Adrenal gland (tissue), 12 donors: ENCODE measurements around the gene RPA3. TPM values are rescaled to one million over a fixed set of nuclear protein-coding genes. Genes with fewer than 3 reads are reported as not detected.

Experiments
- DNase-seq, 7 donors: peaks; one replicate each; pipeline ENCODE4 v3.0.0-alpha.2; 2019 to 2020
- H3K27ac ChIP-seq, 5 donors: fragments of 200-600 bp; sonication (generic) in 4 of 5; 1 replicate in 3 of 5; 2 replicates in 2 of 5; pipeline versions ENCODE4 v1.5.1 to v1.8.0; 2016 to 2020; ENCODE audit warnings: mild to moderate bottlenecking in 1 of 5
- H3K27me3 ChIP-seq: fragments of 200-600 bp; 2 replicates; pipeline ENCODE4 v1.8.0; 2021
- H3K36me3 ChIP-seq, 2 donors: fragments of 200-600 bp; replicated peaks in 1 of 2; 1 replicate in 1 of 2; 2 replicates in 1 of 2; pipeline versions ENCODE4 v1.5.1 to v1.8.0; 2018 to 2022
- H3K4me1 ChIP-seq, 2 donors: fragments of 200-600 bp; replicated peaks in 1 of 2; 1 replicate in 1 of 2; 2 replicates in 1 of 2; pipeline versions ENCODE4 v1.5.1 to v1.8.0; 2018 to 2021
- H3K4me3 ChIP-seq, 4 donors: fragments of 200-600 bp; sonication (generic) in 3 of 4; one replicate each; pipeline ENCODE4 v1.5.1; 2016 to 2018
- H3K9me3 ChIP-seq, 3 donors: fragments of 200-600 bp; sonication (generic) in 1 of 3; replicated peaks in 1 of 3; 1 replicate in 2 of 3; 2 replicates in 1 of 3; pipeline versions ENCODE4 v1.5.1 to v1.8.0; 2016 to 2021
- CTCF ChIP-seq, 6 experiments: fragments of 450-650 bp in 4 of 6; fragments of 200-600 bp in 2 of 6; sonication (generic) in 1 of 6; IDR thresholded peaks; 1 replicate in 5 of 6; 2 replicates in 1 of 6; pipeline versions ENCODE4 v1.5.1 to v1.8.0; 2016 to 2021; ENCODE audit warnings: antibody characterized with exemption in 6 of 6, mild to moderate bottlenecking in 2 of 6, moderate library complexity in 1 of 6
- POLR2A ChIP-seq, 2 donors: fragments of 450-650 bp; IDR thresholded peaks; one replicate each; pipeline ENCODE4 v1.6.1; 2017; ENCODE audit warnings: antibody characterized with exemption in 2 of 2, mild to moderate bottlenecking in 2 of 2, moderate library complexity in 1 of 2
- WGBS, 4 donors: extraction: QIAGEN DNeasy Blood & Tissue Kit in 2 of 4; methylation state at CpG; one replicate each; pipeline versions ENCODE4 v1.1.5 to v1.1.7; 2013 to 2017; 5-methylcytosine and 5-hydroxymethylcytosine counted together
- intact Hi-C, 2 donors: fragments of 100-400 bp; cut with DNase I; formaldehyde crosslinking; loops; one replicate each; pipeline versions ENCODE4 v1.14.1 to v1.15.0; 2022 to 2023
- polyA plus RNA-seq, 3 donors: library from polyadenylated mRNA; stranded (reverse); fragments of 200-250 nt in 2 of 3; fragments of 350-450 nt in 1 of 3; fragmentation: Illumina TruSeq in 1 of 3; extraction: RNeasy Lipid Tissue Mini Kit (QIAGEN cat#74804) in 1 of 3; gene quantifications; one replicate each; pipeline ENCODE4 v1.2.3, GENCODE V29; 2013 to 2014
- total RNA-seq, 9 donors: library from RNA; depleted of rRNA in 4 of 9; stranded (reverse); fragments of >200 nt in 4 of 9; fragments of 120-200 nt in 1 of 9; fragmentation: NEBNext Ultra II Directional in 1 of 9; extraction: Animal tissue kit (Norgen Biotek cat#: 25700) in 1 of 9; gene quantifications; one replicate each; pipeline versions ENCODE4 v1.1.0 to v1.2.4, GENCODE V29; 2013 to 2023
- donor health status: healthy with polysubstance abuse.
- donor health status: Bipolar disorder and iron deficiency.
- donor health status: DM: yes; HTN: yes; CAD: no.
- donor health status: DM: no; HTN: no; CAD: no.
- donor health status: DM: no; HTN: no; CAD: no.
- donor health status: DM: yes; HTN: yes; CAD: no.

RPA3 gene
- total and polyA plus RNA-seq, 12 donors: 15.3 to 52.5 (median 31.1) TPM

DNA sequence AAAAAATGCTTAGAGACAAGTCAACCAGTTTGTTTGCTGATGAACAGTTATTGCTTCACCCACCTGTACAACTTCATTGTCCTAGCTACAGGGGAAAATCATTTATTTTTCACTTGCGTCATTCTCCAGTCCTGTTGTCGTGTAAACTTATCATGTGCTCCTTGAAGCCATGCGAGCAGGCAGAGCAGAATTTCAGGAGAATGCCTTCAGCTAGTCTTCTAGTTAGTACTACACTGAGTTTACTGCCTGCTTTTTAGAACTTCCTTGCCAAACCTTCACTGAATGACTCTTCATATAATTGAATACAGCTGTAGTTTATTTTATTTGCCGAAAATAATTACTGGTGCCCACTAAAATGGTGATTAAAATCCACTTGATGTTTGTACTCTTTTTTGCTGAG lies 15.6 kb downstream of the RPA3 start:
- H3K36me3 ChIP-seq: no peaks in the 10 kb centered on the region
- H3K27ac ChIP-seq: no peak overlapping the region
- H3K27me3 ChIP-seq: no peaks in the 10 kb centered on the region
- intact Hi-C loops: no loop called here
- 81 to 90% (median 89%) methylated on average over 4 of the region's 4 CpGs for WGBS, 4 donors
- H3K9me3 ChIP-seq: no peaks in the 10 kb centered on the region
- peaks cover 0 to 28% of the 10 kb centered on the region in 2 donors for H3K4me1 ChIP-seq
- DNase-seq: no peak
- TF ChIP-seq CTCF (IDR thresholded peaks at IDR 0.05): no peak
- no peak for TF ChIP-seq POLR2A (IDR thresholded peaks at IDR 0.05)
- H3K4me3 ChIP-seq: no peak overlapping the region

DNA sequence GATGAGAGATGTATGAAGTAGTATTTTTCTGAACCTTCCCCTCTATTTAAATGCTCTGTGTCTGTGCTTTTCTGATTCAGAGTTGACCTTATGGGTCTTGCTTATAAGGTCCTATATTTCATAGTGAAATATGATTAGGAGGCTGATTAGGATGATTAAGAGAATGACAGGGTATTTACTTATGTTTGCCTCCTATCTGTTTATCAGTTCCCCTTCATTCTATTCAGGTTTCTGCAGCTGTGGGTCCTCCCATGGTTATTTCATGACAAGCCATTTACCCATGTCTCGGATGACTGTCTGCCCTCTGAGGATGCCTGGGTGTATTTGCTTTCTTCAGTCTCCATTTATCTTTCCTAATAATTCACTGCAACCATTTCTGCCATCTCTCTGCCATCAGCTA lies 16.9 kb downstream of the RPA3 start:
- no peak for TF ChIP-seq POLR2A (IDR thresholded peaks at IDR 0.05)
- no peak for TF ChIP-seq CTCF (IDR thresholded peaks at IDR 0.05)
- H3K27ac ChIP-seq: no peak overlapping the region
- intact Hi-C loops: no loop called here
- H3K27me3 ChIP-seq: no peaks in the 10 kb centered on the region
- no peaks in the 10 kb centered on the region for H3K36me3 ChIP-seq
- DNase-seq: no peak
- no peaks in the 10 kb centered on the region for H3K9me3 ChIP-seq
- WGBS, 4 donors: 93 to 96% (median 95%) methylated on average over 1 of the region's 1 CpG
- no peak overlapping the region for H3K4me3 ChIP-seq
- peaks cover 10 to 41% of the 10 kb centered on the region in 2 donors for H3K4me1 ChIP-seq

GRCh38 chr7:7699970-7700369 lies 18.4 kb downstream of the RPA3 start:
- no peak overlapping the region for H3K4me3 ChIP-seq
- peaks cover 21 to 49% of the 10 kb centered on the region in 2 donors for H3K4me1 ChIP-seq
- no peak overlapping the region for H3K27ac ChIP-seq

GRCh38 chr7:7699380-7699779 lies 19.0 kb downstream of the RPA3 start:
- Histone ChIP-seq H3K4me3 (no peak overlapping the region), H3K4me1 (peaks cover 21 to 53% of the 10 kb centered on the region in 2 donors), H3K27ac (no peak overlapping the region), H3K9me3 (no peaks in the 10 kb centered on the region), H3K36me3 (no peaks in the 10 kb centered on the region), H3K27me3 (no peaks in the 10 kb centered on the region)
- intact Hi-C loops: no loop called here
- TF ChIP-seq CTCF (IDR thresholded peaks at IDR 0.05) (no peak), POLR2A (IDR thresholded peaks at IDR 0.05) (no peak)
- no peak for DNase-seq

More at GRCh38 chr7:7699970-7700369, 18.4 kb downstream of the RPA3 start:
- no peaks in the 10 kb centered on the region for H3K27me3 ChIP-seq
- TF ChIP-seq POLR2A (IDR thresholded peaks at IDR 0.05) (no peak), CTCF (IDR thresholded peaks at IDR 0.05) (no peak)
- intact Hi-C loops: no loop called here
- no peak for DNase-seq
- no peaks in the 10 kb centered on the region for H3K9me3 ChIP-seq
- no peaks in the 10 kb centered on the region for H3K36me3 ChIP-seq
